Measurements from ENCODE around the gene TMEM11.

TMEM11 gene

GRCh38 chr17:21160401-21160800, 53.6 kb downstream of the TMEM11 start:
- DNase-seq (ENCODE audit: low spot score), result no peak

GRCh38 chr17:21157586-21158370, 56.2 kb downstream of the TMEM11 start:
- DNase-seq (ENCODE audit: low spot score), result no peak

- DNase-seq (ENCODE audit: low spot score), result no peak
These were observed 61.2 kb downstream of the TMEM11 start for GRCh38 chr17:21152731-21153130.

GRCh38 chr17:21149621-21150020, 64.3 kb downstream of the TMEM11 start:
- DNase-seq (ENCODE audit: low spot score), result no peak

All from globus pallidus (tissue), 1 donor.